Measurements from ENCODE around the gene ZBTB5. TPM values are rescaled to one million over a fixed set of nuclear protein-coding genes. Genes with fewer than 3 reads are reported as not detected.

The ZBTB5 gene
- polyA plus RNA-seq, 2 of the 4 experiments (the other 2 are of a cell fraction): 12.4 to 18.1 TPM

GRCh38 chr9:37486616-37487548, 21.6 kb upstream of the ZBTB5 start:
- H3K4me2 ChIP-seq: peak overlapping the region; percentile 98
- H3K27ac ChIP-seq: peak overlapping the region; percentile 88 to 92
- peaks cover 21% of the 10 kb centered on the region for H3K4me1 ChIP-seq
- peak overlapping the region; percentile 88 for H3K4me3 ChIP-seq
- DNase-seq (ENCODE audit: low read depth in 1 of 2, low spot score in 1 of 2): no peak
- ATAC-seq: peak; percentile 7 to 16; a peak in 3 of 6 replicates
- CTCF ChIA-PET: interaction anchor here (1.0 to 1.8 kb wide), 4 partner anchors 21 to 426 kb away, joined by 3 to 5 read pairs (median 4); no protein-coding TSS in a partner anchor
- TF ChIP-seq ZNF302 (CRISPR knock-in tag; IDR thresholded peaks at IDR 0.05) (no peak), TFCP2L1 (CRISPR knock-in tag; IDR thresholded peaks at IDR 0.05) (no peak), FOSL2 (IDR thresholded peaks at IDR 0.05) (no peak), FOSL2 (CRISPR knock-in tag; IDR thresholded peaks at IDR 0.05) (no peak), POLR2A (IDR thresholded peaks at IDR 0.05; ENCODE audit: low read length) (no peak), TP53 (CRISPR knock-in tag; IDR thresholded peaks at IDR 0.05) (no peak), MYC (IDR thresholded peaks at IDR 0.05; ENCODE audit: borderline replicate concordance, low read length) (no peak), CHD4 (IDR thresholded peaks at IDR 0.05; ENCODE audit: borderline replicate concordance) (no peak), HDAC2 (IDR thresholded peaks at IDR 0.05) (no peak), CTCF (IDR thresholded peaks at IDR 0.05) (no peak), BHLHE40 (IDR thresholded peaks at IDR 0.05; ENCODE audit: low read depth, low read length) (no peak), POLR2AphosphoS2 (conservative IDR thresholded peaks at IDR 0.05; ENCODE audit: low read length) (no peak), HOXB13 (CRISPR knock-in tag; IDR thresholded peaks at IDR 0.05; ENCODE audit: low read depth) (no peak), EHMT2 (IDR thresholded peaks at IDR 0.05; ENCODE audit: low read depth) (no peak), MAZ (IDR thresholded peaks at IDR 0.05; ENCODE audit: borderline replicate concordance, low read depth, low read length) (no peak)
- TF ChIP-seq, protein P1, sequence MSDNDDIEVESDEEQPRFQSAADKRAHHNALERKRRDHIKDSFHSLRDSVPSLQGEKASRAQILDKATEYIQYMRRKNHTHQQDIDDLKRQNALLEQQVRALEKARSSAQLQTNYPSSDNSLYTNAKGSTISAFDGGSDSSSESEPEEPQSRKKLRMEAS (IDR thresholded peaks at IDR 0.05): no peak
- TF ChIP-seq, protein P2, sequence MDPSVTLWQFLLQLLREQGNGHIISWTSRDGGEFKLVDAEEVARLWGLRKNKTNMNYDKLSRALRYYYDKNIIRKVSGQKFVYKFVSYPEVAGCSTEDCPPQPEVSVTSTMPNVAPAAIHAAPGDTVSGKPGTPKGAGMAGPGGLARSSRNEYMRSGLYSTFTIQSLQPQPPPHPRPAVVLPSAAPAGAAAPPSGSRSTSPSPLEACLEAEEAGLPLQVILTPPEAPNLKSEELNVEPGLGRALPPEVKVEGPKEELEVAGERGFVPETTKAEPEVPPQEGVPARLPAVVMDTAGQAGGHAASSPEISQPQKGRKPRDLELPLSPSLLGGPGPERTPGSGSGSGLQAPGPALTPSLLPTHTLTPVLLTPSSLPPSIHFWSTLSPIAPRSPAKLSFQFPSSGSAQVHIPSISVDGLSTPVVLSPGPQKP (IDR thresholded peaks at IDR 0.05; ENCODE audit: low read depth, low read length): no peak
- 28% methylated on average over 7 of the region's 7 CpGs for WGBS (ENCODE audit: missing lambda C conversion rate)
- no peak for FAIRE-seq
- no peaks in the 10 kb centered on the region for H3K9me3 ChIP-seq
- POLR2A ChIA-PET: interaction anchor here (1.1 to 1.2 kb wide), 2 partner anchors 22 to 105 kb away, joined by 3 to 5 read pairs; partner anchors contain the start of gene ZBTB5

- H3K4me1 ChIP-seq: peaks cover 24% of the 10 kb centered on the region
- FAIRE-seq (no peak), ATAC-seq (no peak), DNase-seq (ENCODE audit: low read depth in 1 of 2, low spot score in 1 of 2) (no peak)
- POLR2A ChIA-PET: interaction anchor here (1.2 kb wide), 2 partner anchors 20 to 21 kb away, joined by 5 to 7 read pairs; partner anchors contain the start of gene ZBTB5
- no peaks in the 10 kb centered on the region for H3K9me3 ChIP-seq
- CTCF ChIA-PET: interaction anchor here (1.2 to 1.8 kb wide), 2 partner anchors 23 to 70 kb away, joined by 4 to 5 read pairs; no protein-coding TSS in a partner anchor
- peak overlapping the region; percentile 88 to 92 for H3K27ac ChIP-seq
- 2% methylated on average over 7 of the region's 7 CpGs for WGBS (ENCODE audit: missing lambda C conversion rate)
- H3K4me2 ChIP-seq: peak overlapping the region; percentile 98
- TF ChIP-seq CBX2 (IDR thresholded peaks at IDR 0.05; ENCODE audit: borderline replicate concordance, low read depth) (no peak), RCOR1 (IDR thresholded peaks at IDR 0.05; ENCODE audit: low read depth, low read length) (no peak), SREBF2 (IDR thresholded peaks at IDR 0.05) (no peak), ZFP36 (IDR thresholded peaks at IDR 0.05; ENCODE audit: borderline replicate concordance, partially characterized antibody) (no peak), NPAS2 (CRISPR knock-in tag; IDR thresholded peaks at IDR 0.05; ENCODE audit: borderline replicate concordance) (no peak), GATA3 (IDR thresholded peaks at IDR 0.05; ENCODE audit: borderline replicate concordance) (no peak), TFCP2L1 (CRISPR knock-in tag; IDR thresholded peaks at IDR 0.05) (no peak), EP300 (IDR thresholded peaks at IDR 0.05) (no peak), POLR2A (IDR thresholded peaks at IDR 0.05; ENCODE audit: low read length) (no peak), BHLHE40 (IDR thresholded peaks at IDR 0.05; ENCODE audit: low read depth, low read length) (no peak), EHF (CRISPR knock-in tag; IDR thresholded peaks at IDR 0.05) (no peak), HOXB13 (CRISPR knock-in tag; IDR thresholded peaks at IDR 0.05; ENCODE audit: low read depth) (no peak), CHD2 (IDR thresholded peaks at IDR 0.05; ENCODE audit: low read length, partially characterized antibody) (no peak)
- TF ChIP-seq, protein P3, sequence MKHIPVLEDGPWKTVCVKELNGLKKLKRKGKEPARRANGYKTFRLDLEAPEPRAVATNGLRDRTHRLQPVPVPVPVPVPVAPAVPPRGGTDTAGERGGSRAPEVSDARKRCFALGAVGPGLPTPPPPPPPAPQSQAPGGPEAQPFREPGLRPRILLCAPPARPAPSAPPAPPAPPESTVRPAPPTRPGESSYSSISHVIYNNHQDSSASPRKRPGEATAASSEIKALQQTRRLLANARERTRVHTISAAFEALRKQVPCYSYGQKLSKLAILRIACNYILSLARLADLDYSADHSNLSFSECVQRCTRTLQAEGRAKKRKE (CRISPR knock-in tag; IDR thresholded peaks at IDR 0.05; ENCODE audit: low read depth): no peak
- TF ChIP-seq, protein P4, sequence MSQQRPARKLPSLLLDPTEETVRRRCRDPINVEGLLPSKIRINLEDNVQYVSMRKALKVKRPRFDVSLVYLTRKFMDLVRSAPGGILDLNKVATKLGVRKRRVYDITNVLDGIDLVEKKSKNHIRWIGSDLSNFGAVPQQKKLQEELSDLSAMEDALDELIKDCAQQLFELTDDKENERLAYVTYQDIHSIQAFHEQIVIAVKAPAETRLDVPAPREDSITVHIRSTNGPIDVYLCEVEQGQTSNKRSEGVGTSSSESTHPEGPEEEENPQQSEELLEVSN (IDR thresholded peaks at IDR 0.05; ENCODE audit: borderline replicate concordance, low read depth): no peak
- H3K4me3 ChIP-seq: peak overlapping the region; percentile 88
Measured at GRCh38 chr9:37486256-37486615, 21.0 kb upstream of the ZBTB5 start.

Measured in A549 (cell line).